ENCODE results near the gene FOXR2.

FOXR2 gene

GRCh38 chrX:55623100-55623499 is at the start of gene FOXR2:
FOXR2 (plus strand) TSS chrX:55623400; CDS start chrX:55623712, 312 bp downstream.
- H3K27ac Mint-ChIP-seq = no peak within 1 kb of the TSS

GRCh38 chrX:55579115-55579514 is 44.1 kb upstream of the FOXR2 start:
- Mint-ChIP-seq H3K9me3 (peaks cover 9% of the 10 kb centered on the region), H3K27ac (no peak overlapping the region), H3K4me1 (no peaks in the 10 kb centered on the region), H3K36me3 (no peaks in the 10 kb centered on the region), H3K4me3 (no peak overlapping the region), H3K27me3 (no peaks in the 10 kb centered on the region)

More at GRCh38 chrX:55623100-55623499, at the start of gene FOXR2:
- Mint-ChIP-seq H3K27me3 (no peaks in the 10 kb centered on the region), H3K36me3 (no peaks in the 10 kb centered on the region), H3K9me3 (no peaks in the 10 kb centered on the region), H3K4me1 (no peaks in the 10 kb centered on the region), H3K4me3 (no peak within 1 kb of the TSS)

GRCh38 chrX:55582447-55582846 is 40.8 kb upstream of the FOXR2 start:
- no peaks in the 10 kb centered on the region for H3K4me1 Mint-ChIP-seq
- H3K36me3 Mint-ChIP-seq = no peaks in the 10 kb centered on the region
- no peak overlapping the region for H3K4me3 Mint-ChIP-seq
- H3K9me3 Mint-ChIP-seq = peaks cover 9% of the 10 kb centered on the region
- H3K27me3 Mint-ChIP-seq = no peaks in the 10 kb centered on the region
- no peak overlapping the region for H3K27ac Mint-ChIP-seq

GRCh38 chrX:55593296-55593695 is 29.9 kb upstream of the FOXR2 start:
- Mint-ChIP-seq H3K4me1 (no peaks in the 10 kb centered on the region), H3K36me3 (no peaks in the 10 kb centered on the region), H3K9me3 (no peaks in the 10 kb centered on the region), H3K27ac (no peak overlapping the region), H3K27me3 (no peaks in the 10 kb centered on the region), H3K4me3 (no peak overlapping the region)

GRCh38 chrX:55593756-55594257 is 29.4 kb upstream of the FOXR2 start:
- Mint-ChIP-seq H3K27ac (no peak overlapping the region), H3K27me3 (no peaks in the 10 kb centered on the region), H3K4me1 (no peaks in the 10 kb centered on the region), H3K9me3 (no peaks in the 10 kb centered on the region), H3K36me3 (no peaks in the 10 kb centered on the region), H3K4me3 (no peak overlapping the region)

GRCh38 chrX:55598333-55598732 is 24.9 kb upstream of the FOXR2 start:
- Mint-ChIP-seq H3K4me1 (no peaks in the 10 kb centered on the region), H3K27ac (no peak overlapping the region), H3K4me3 (no peak overlapping the region), H3K27me3 (no peaks in the 10 kb centered on the region), H3K36me3 (no peaks in the 10 kb centered on the region), H3K9me3 (no peaks in the 10 kb centered on the region)

GRCh38 chrX:55619547-55619946 is 3.7 kb upstream of the FOXR2 start:
- Mint-ChIP-seq H3K4me1 (no peaks in the 10 kb centered on the region), H3K27ac (no peak overlapping the region), H3K4me3 (no peak overlapping the region), H3K9me3 (no peaks in the 10 kb centered on the region), H3K27me3 (no peaks in the 10 kb centered on the region), H3K36me3 (no peaks in the 10 kb centered on the region)

- Mint-ChIP-seq H3K4me1 (no peaks in the 10 kb centered on the region), H3K27me3 (no peaks in the 10 kb centered on the region), H3K27ac (no peak overlapping the region), H3K4me3 (no peak overlapping the region), H3K36me3 (no peaks in the 10 kb centered on the region), H3K9me3 (no peaks in the 10 kb centered on the region)
Measured at GRCh38 chrX:55624403-55624802, 1.2 kb downstream of the FOXR2 start.

- no peaks in the 10 kb centered on the region for H3K4me1 Mint-ChIP-seq
- H3K27ac Mint-ChIP-seq = no peak overlapping the region
- no peaks in the 10 kb centered on the region for H3K27me3 Mint-ChIP-seq
- no peak overlapping the region for H3K4me3 Mint-ChIP-seq
- no peaks in the 10 kb centered on the region for H3K36me3 Mint-ChIP-seq
- no peaks in the 10 kb centered on the region for H3K9me3 Mint-ChIP-seq
Measured at GRCh38 chrX:55636109-55636508, 12.9 kb downstream of the FOXR2 start.

- Mint-ChIP-seq H3K36me3 (no peaks in the 10 kb centered on the region), H3K27ac (no peak overlapping the region), H3K27me3 (no peaks in the 10 kb centered on the region), H3K9me3 (no peaks in the 10 kb centered on the region), H3K4me3 (no peak overlapping the region), H3K4me1 (no peaks in the 10 kb centered on the region)
Measured at GRCh38 chrX:55638933-55639332, 15.7 kb downstream of the FOXR2 start.

GRCh38 chrX:55640854-55641253 is 17.7 kb downstream of the FOXR2 start:
- Mint-ChIP-seq H3K4me1 (no peaks in the 10 kb centered on the region), H3K9me3 (no peaks in the 10 kb centered on the region), H3K27me3 (no peaks in the 10 kb centered on the region), H3K4me3 (no peak overlapping the region), H3K27ac (no peak overlapping the region), H3K36me3 (no peaks in the 10 kb centered on the region)

GRCh38 chrX:55648434-55648833 is 25.2 kb downstream of the FOXR2 start:
- Mint-ChIP-seq H3K27ac (no peak overlapping the region), H3K4me1 (peaks cover 5% of the 10 kb centered on the region), H3K36me3 (no peaks in the 10 kb centered on the region), H3K27me3 (no peaks in the 10 kb centered on the region), H3K4me3 (no peak overlapping the region), H3K9me3 (no peaks in the 10 kb centered on the region)

GRCh38 chrX:55659931-55660330 is 36.7 kb downstream of the FOXR2 start:
- no peaks in the 10 kb centered on the region for H3K4me1 Mint-ChIP-seq
- no peaks in the 10 kb centered on the region for H3K9me3 Mint-ChIP-seq
- no peak overlapping the region for H3K4me3 Mint-ChIP-seq
- no peak overlapping the region for H3K27ac Mint-ChIP-seq
- no peaks in the 10 kb centered on the region for H3K27me3 Mint-ChIP-seq
- no peaks in the 10 kb centered on the region for H3K36me3 Mint-ChIP-seq

- Mint-ChIP-seq H3K9me3 (no peaks in the 10 kb centered on the region), H3K27ac (no peak overlapping the region), H3K4me3 (no peak overlapping the region), H3K27me3 (no peaks in the 10 kb centered on the region), H3K4me1 (no peaks in the 10 kb centered on the region), H3K36me3 (no peaks in the 10 kb centered on the region)
Measured at GRCh38 chrX:55663584-55663983, 40.4 kb downstream of the FOXR2 start.

GRCh38 chrX:55668084-55668483 is 44.9 kb downstream of the FOXR2 start:
- Mint-ChIP-seq H3K36me3 (peaks cover 1% of the 10 kb centered on the region), H3K4me1 (no peaks in the 10 kb centered on the region), H3K27ac (no peak overlapping the region), H3K9me3 (peaks cover 4% of the 10 kb centered on the region), H3K4me3 (no peak overlapping the region), H3K27me3 (no peaks in the 10 kb centered on the region)
